ENCODE data around the gene ARHGAP33. TPM values are rescaled to one million over a fixed set of nuclear protein-coding genes. Genes with fewer than 3 reads are reported as not detected.

Gene ARHGAP33
- total RNA-seq, 1 experiment from 2014 or later, result 39.6 TPM

DNA sequence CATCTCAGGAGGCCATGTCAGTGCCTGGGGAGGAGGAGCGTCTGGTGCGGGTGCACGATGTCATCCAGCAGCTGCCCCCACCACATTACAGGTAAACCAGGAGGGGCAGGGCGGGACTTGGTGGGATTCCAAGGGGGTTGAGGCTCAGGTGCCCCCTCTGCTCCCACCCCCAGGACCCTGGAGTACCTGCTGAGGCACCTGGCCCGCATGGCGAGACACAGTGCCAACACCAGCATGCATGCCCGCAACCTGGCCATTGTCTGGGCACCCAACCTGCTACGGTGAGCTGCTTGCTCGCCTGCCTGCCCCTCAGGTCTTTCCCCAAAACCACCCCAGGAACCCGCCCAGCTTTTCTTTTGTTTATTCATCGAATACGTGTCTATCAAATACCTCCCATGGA, 7.2 kb downstream of the ARHGAP33 start:
- CTCF ChIA-PET, result no interaction called here
- no peaks in the 10 kb centered on the region for H3K27me3 ChIP-seq (replicated peaks; ENCODE audit: insufficient read depth, low read depth, low read length, poor library complexity)
- DNase-seq (ENCODE audit: low spot score), result no peak
- intact Hi-C loops (cut with micrococcal nuclease; ENCODE audit: unreplicated experiment), result no loop called here
- POLR2A ChIA-PET (ENCODE audit: low non-redundant PET), result no interaction called here
- no peak overlapping the region for H3K27ac ChIP-seq (ENCODE audit: low read depth, low read length, poor library complexity, severe bottlenecking)
- no peak overlapping the region for H3K4me3 ChIP-seq (ENCODE audit: low read depth, low read length, poor library complexity, severe bottlenecking)
- no peaks in the 10 kb centered on the region for H3K9me3 ChIP-seq (ENCODE audit: low read depth, low read length, poor library complexity, severe bottlenecking)
- BruUV-seq (replicated peaks), result no TSS peak
- peaks cover 30% of the 10 kb centered on the region for H3K36me3 ChIP-seq (ENCODE audit: insufficient read depth, low read length, poor library complexity, severe bottlenecking)
- no peaks in the 10 kb centered on the region for H3K4me1 ChIP-seq (ENCODE audit: insufficient read depth, low read length, poor library complexity, severe bottlenecking)
- TF ChIP-seq, protein P1, sequence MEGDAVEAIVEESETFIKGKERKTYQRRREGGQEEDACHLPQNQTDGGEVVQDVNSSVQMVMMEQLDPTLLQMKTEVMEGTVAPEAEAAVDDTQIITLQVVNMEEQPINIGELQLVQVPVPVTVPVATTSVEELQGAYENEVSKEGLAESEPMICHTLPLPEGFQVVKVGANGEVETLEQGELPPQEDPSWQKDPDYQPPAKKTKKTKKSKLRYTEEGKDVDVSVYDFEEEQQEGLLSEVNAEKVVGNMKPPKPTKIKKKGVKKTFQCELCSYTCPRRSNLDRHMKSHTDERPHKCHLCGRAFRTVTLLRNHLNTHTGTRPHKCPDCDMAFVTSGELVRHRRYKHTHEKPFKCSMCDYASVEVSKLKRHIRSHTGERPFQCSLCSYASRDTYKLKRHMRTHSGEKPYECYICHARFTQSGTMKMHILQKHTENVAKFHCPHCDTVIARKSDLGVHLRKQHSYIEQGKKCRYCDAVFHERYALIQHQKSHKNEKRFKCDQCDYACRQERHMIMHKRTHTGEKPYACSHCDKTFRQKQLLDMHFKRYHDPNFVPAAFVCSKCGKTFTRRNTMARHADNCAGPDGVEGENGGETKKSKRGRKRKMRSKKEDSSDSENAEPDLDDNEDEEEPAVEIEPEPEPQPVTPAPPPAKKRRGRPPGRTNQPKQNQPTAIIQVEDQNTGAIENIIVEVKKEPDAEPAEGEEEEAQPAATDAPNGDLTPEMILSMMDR (conservative IDR thresholded peaks at IDR 0.05; ENCODE audit: low read depth, low read length), result no peak
- TF ChIP-seq EZH2 (IDR thresholded peaks at IDR 0.05; ENCODE audit: borderline replicate concordance, low read depth, low read length, poor library complexity, severe bottlenecking), result no peak

DNA sequence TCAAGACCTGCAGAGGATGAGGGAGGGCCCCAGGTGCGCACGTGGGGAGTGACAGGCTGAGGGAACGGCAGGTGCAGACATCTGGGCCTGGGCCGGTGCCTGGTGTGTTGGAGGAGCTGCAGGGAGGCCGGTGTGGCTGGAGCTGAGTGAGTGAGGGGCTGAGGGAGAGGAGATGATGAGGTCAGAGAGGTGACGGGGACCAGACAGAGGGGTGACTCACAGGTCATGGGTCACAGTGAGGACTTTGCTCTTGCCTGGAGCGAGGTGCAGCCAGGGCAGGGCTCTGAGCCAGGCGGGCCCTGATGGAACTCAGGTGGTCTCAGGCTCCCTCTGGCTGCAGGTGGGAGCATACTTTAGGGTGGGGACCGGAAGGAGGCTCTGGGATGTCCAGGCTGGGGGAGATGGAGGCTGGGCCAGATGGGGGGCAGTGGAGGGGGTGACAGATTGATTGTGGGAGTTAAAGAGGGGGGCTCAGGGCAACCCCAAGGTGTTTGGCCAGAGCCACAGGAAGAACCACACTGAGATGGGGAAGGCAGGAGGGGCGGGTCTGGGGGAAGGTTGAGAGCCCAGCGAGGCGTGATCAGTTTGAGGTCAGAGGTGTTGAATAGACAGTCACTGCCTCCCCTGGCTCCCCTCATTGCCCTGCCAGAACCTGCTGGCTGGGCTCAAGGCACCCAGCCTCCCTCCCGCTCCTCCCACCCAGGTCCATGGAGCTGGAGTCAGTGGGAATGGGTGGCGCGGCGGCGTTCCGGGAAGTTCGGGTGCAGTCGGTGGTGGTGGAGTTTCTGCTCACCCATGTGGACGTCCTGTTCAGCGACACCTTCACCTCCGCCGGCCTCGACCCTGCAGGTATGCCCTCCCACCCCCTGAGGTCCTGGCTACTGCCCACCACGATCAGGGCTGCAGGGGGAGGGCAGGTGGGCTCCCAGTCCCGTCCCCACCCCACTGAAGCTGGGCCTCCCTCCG, 8.4 kb downstream of the ARHGAP33 start:
- intact Hi-C loops (cut with micrococcal nuclease; ENCODE audit: unreplicated experiment), result no loop called here
- Histone ChIP-seq H3K4me3 (ENCODE audit: low read depth, low read length, poor library complexity, severe bottlenecking) (no peak overlapping the region), H3K9me3 (ENCODE audit: low read depth, low read length, poor library complexity, severe bottlenecking) (no peaks in the 10 kb centered on the region), H3K4me1 (ENCODE audit: insufficient read depth, low read length, poor library complexity, severe bottlenecking) (no peaks in the 10 kb centered on the region), H3K27ac (ENCODE audit: low read depth, low read length, poor library complexity, severe bottlenecking) (no peak overlapping the region), H3K27me3 (replicated peaks; ENCODE audit: insufficient read depth, low read depth, low read length, poor library complexity) (no peaks in the 10 kb centered on the region), H3K36me3 (ENCODE audit: insufficient read depth, low read length, poor library complexity, severe bottlenecking) (peaks cover 19% of the 10 kb centered on the region)
- CTCF ChIA-PET, result interaction anchor here (0.5 kb wide), 1 partner anchor 197 kb away, joined by 4 read pairs; no protein-coding TSS in a partner anchor
- BruUV-seq (replicated peaks), result no TSS peak
- TF ChIP-seq EZH2 (IDR thresholded peaks at IDR 0.05; ENCODE audit: borderline replicate concordance, low read depth, low read length, poor library complexity, severe bottlenecking), result no peak
- TF ChIP-seq, protein P1 (conservative IDR thresholded peaks at IDR 0.05; ENCODE audit: low read depth, low read length), result no peak
- POLR2A ChIA-PET (ENCODE audit: low non-redundant PET), result no interaction called here
- no peak for DNase-seq (ENCODE audit: low spot score)

DNA sequence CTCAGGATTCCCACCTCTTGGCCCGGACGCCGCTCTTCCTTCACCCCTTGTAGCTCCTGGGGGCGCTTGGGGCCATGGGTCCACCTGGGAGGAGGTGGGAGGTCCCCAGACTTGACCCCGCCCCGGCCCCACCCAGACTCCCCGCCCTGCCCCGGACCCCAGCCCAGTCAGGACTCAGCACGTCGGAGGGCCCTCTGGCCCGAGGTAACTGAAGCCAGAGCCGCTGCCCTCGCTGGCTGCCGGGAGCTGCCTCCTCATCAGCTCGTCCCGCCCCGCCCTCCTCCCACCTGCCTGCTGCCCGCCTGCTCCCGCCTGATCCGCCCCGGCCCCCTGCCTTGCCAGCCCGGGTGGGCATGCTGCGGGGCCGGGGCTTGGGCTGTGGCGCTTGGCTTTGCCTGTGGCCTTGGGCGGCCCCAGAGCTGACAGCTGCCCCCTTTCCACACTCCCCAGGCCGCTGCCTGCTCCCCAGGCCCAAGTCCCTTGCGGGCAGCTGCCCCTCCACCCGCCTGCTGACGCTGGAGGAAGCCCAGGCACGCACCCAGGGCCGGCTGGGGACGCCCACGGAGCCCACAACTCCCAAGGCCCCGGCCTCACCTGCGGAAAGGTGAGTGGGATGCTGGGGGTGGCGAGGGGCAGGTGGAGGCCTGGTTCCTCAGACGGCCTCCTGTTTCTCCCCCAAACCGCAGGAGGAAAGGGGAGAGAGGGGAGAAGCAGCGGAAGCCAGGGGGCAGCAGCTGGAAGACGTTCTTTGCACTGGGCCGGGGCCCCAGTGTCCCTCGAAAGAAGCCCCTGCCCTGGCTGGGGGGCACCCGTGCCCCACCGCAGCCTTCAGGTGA, 9.4 kb downstream of the ARHGAP33 start:
- Histone ChIP-seq H3K9me3 (ENCODE audit: low read depth, low read length, poor library complexity, severe bottlenecking) (no peaks in the 10 kb centered on the region), H3K27me3 (replicated peaks; ENCODE audit: insufficient read depth, low read depth, low read length, poor library complexity) (no peaks in the 10 kb centered on the region), H3K36me3 (ENCODE audit: insufficient read depth, low read length, poor library complexity, severe bottlenecking) (peaks cover 14% of the 10 kb centered on the region), H3K4me3 (ENCODE audit: low read depth, low read length, poor library complexity, severe bottlenecking) (no peak overlapping the region), H3K27ac (ENCODE audit: low read depth, low read length, poor library complexity, severe bottlenecking) (no peak overlapping the region), H3K4me1 (ENCODE audit: insufficient read depth, low read length, poor library complexity, severe bottlenecking) (no peaks in the 10 kb centered on the region)
- no peak for DNase-seq (ENCODE audit: low spot score)
- TF ChIP-seq EZH2 (IDR thresholded peaks at IDR 0.05; ENCODE audit: borderline replicate concordance, low read depth, low read length, poor library complexity, severe bottlenecking), result no peak
- TF ChIP-seq, protein P1 (conservative IDR thresholded peaks at IDR 0.05; ENCODE audit: low read depth, low read length), result no peak
- ChIA-PET POLR2A (ENCODE audit: low non-redundant PET) (no interaction called here), CTCF (interaction anchor here (0.5 kb wide), 1 partner anchor 197 kb away, joined by 4 read pairs; no protein-coding TSS in a partner anchor)
- no TSS peak for BruUV-seq (replicated peaks)
- intact Hi-C loops (cut with micrococcal nuclease; ENCODE audit: unreplicated experiment), result no loop called here

All from A673 (cell line).